Endothelial cell of hepatic sinusoid (primary cell): Measurements from ENCODE around the gene BLACAT1.

Experiments used
- in situ Hi-C: cut with HindIII; loops from 2 replicates; pipeline ENCODE4 v1.10.0; 2017; ENCODE audit warnings: low sequenced_read_pairs

Gene BLACAT1

DNA sequence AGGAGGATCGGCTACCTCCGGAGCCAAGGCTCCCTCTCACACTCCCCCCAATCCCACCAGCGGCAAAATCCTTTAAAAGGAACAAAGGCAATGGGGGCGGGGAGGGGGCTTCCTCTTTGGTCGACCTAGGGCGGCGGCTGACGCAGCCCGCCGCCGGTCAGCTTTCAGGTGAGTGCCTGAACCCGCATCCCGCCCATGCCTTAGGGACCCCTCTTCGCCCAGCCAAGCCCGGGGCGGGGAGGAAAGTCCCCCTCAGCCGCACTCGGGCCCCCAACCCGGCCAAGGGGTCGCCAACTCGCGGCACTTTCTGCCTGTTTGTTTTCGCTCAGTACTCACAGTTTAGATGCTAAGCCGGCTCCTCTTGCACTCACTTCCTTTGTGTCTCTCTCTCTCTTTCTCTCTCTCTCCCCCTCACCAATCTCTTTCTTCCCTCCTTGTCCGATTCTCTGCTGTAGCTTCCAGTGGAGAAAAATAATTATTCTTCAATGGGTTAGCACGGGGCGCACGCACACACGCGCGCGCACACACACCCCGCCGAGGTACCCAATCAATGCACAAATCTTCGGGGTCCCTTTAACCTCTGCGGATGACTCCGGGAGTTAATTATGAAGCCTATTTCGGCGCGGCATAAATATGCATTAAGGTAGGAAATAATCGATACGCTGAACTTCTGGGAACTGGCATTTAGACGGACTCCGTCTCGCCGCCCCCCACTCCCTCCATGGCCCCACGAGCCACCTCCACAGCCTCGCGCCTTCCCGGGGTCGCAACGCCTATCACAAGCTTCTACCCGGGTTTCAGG is at the start of gene BLACAT1:
Gene BLACAT1 (minus strand): TSS at position 465 of the 802 bp plus-strand sequence.
- in situ Hi-C loops, result no loop called here

- in situ Hi-C loops, result no loop called here
Observed at GRCh38 chr1:205505076-205505729, 49.4 kb upstream of the BLACAT1 start.

GRCh38 chr1:205504311-205505075 is 48.6 kb upstream of the BLACAT1 start, which contains the start of gene CDK18:
TSS of gene CDK18 (plus strand) at chr1:205504669. CDS start at chr1:205523168, 18,499 bp downstream.
- in situ Hi-C loops, result loop anchor here (5.0 kb wide), 1 partner anchor 72 kb away; no protein-coding TSS in a partner anchor

DNA sequence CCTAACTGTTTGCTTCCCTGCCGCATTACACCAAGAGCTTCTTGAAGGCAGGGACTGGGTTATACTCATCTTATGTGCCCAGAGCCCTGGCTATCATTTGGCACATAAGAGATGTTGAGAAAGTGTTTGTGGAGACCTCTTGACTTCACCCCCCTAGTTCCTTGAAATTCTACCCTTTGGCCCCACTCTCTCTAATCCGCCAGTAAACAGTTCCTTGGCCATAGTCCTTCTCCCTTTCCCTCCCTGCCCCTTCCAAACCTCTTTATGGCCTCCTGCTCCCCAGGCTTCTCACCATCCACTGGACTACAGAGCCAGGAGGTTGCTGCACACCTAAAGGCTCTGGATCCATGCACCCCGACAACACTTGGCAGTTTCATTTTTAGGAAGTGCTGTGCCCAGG is 47.1 kb upstream of the BLACAT1 start:
- in situ Hi-C loops, result loop anchor here (5.0 kb wide), 1 partner anchor 71 kb away; no protein-coding TSS in a partner anchor

GRCh38 chr1:205502111-205502810 is 46.4 kb upstream of the BLACAT1 start:
- in situ Hi-C loops, result loop anchor here (5.0 kb wide), 1 partner anchor 70 kb away; no protein-coding TSS in a partner anchor

DNA sequence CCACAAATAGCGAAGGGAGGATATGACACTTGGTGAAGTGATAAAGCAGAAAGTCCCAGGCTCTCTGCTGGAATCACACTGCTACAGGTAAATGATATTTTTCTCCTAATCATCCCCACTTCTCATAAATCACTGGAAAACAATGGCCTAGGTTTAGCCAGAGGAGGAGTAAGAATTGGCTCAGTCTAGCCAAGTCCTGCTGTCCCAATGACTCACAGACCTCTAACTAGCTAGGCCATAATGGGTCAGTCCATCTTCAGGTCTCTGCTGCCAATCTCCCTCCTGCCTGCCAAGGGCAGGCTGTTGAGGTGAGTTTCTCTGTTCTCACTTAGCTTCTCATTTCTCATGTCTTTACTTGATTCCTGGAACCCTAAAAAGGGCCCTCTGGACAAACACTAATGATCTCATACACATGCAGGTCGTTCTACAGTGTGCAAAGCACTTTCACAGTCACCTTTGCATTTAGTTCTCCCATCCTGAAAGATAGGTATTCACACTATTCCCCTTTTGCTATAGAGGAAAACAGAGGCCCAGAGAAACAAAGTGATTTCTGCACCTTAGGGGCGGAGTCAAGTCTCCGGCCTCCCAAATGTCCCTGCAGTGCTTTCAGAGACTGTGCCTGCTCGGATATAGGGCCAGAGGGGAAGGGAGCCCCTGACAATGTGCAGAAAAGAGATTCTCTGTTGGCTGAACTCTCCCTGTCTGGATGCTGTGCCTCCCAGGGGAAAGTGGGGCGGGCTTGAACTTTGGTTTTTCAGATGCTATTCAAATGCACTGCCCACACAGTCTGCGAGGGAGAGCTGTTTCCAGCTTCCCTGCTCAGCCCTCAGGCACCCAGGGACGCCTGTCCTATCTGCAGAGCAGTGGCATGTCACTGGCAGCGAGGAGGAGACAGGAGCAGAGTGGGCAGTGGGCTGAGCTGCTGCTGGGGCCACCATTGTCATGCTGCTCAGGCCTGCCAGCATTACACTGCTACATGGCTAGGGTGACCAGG is 44.7 kb upstream of the BLACAT1 start:
- in situ Hi-C loops, result loop anchor here (5.0 kb wide), 1 partner anchor 68 kb away; no protein-coding TSS in a partner anchor

GRCh38 chr1:205499789-205500188 is 43.9 kb upstream of the BLACAT1 start:
- in situ Hi-C loops, result loop anchor here (5.0 kb wide), 1 partner anchor 67 kb away; no protein-coding TSS in a partner anchor

DNA sequence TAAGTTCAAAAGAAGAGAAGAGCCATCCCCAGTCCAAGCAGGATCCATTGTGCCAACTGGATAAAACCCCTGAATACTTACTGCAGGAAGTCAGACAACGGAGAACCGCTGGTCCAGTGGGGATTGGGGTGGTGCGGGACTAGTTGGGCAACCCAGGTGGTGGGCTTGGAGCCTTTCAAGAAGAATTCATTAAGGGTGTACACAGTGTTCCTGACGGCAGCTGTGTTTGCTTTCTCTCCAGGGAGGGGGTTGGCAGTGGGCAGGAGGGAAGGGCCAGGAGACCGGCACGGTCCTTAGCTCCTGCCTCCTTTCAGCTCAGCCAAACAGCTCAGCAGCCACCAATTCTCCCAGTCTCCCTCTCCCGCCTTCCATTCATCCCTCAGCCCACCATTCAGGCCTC is 41.5 kb upstream of the BLACAT1 start:
- in situ Hi-C loops, result no loop called here

DNA sequence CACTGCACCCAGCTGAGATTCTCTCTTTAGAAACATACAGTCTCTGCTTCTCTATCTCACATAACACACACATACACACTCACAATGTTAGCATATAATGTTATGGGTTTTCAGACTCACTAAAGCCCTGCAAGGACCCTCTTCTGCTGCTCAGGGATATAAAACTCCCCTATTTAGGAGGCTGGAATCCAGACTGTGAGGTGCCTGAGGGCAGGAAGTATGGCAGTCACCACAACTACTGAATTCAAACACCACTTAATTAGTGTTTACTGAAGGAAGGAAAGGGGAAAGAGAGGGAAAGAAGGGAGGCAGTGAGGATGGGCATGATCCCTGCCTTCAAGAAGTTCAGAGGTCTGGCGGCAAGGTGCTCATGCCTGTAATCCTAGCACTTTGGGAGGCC is 40.8 kb upstream of the BLACAT1 start:
- in situ Hi-C loops, result no loop called here

DNA sequence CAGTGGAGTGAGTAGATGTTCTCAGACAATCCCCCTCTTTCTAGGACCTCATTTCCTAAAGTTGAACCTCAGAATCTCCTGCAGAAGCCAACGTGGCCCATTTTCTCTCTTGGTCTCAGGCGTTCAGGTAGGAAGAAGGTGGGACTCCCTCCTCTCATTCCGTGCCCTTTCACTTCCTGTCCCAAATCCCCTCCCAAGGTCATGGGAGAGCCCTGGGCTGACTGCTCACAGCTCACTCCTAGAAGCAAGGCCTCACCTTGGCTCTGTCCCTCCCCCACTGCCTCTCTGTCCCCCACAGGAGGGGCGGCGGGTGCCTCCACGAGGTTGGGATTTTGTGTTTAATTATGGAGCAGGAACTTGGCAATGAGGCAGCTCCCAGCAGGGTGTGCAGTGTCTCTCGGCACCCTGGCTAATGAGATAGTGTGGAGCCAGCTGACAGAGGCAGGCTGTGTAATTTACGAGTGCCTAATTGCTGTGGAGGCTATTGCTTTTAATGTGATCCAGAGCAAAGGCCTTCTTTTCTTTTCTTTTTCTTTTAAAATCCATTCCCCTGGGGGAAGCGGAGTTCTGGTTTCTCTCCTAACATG is 39.5 kb upstream of the BLACAT1 start:
- in situ Hi-C loops, result no loop called here

DNA sequence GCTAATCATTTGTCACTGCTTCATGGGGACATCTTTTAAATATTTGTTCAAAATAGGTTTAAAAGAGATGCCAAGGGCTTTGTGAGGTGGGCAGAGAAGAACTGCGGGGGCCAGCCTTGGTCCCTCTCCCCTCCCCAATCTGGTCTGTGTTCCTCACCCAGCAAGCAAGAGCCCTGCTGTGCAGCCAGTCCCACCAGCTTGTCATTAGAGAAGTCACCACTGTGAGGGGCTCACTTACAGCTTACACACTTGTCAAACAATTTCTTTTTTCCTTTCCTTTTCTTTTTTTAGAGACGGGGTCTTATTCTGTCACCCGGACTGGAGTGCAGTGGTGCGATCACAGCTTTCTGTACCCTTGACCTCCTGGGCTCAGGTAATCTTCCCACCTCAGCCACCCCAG is 38.3 kb upstream of the BLACAT1 start:
- in situ Hi-C loops, result no loop called here

DNA sequence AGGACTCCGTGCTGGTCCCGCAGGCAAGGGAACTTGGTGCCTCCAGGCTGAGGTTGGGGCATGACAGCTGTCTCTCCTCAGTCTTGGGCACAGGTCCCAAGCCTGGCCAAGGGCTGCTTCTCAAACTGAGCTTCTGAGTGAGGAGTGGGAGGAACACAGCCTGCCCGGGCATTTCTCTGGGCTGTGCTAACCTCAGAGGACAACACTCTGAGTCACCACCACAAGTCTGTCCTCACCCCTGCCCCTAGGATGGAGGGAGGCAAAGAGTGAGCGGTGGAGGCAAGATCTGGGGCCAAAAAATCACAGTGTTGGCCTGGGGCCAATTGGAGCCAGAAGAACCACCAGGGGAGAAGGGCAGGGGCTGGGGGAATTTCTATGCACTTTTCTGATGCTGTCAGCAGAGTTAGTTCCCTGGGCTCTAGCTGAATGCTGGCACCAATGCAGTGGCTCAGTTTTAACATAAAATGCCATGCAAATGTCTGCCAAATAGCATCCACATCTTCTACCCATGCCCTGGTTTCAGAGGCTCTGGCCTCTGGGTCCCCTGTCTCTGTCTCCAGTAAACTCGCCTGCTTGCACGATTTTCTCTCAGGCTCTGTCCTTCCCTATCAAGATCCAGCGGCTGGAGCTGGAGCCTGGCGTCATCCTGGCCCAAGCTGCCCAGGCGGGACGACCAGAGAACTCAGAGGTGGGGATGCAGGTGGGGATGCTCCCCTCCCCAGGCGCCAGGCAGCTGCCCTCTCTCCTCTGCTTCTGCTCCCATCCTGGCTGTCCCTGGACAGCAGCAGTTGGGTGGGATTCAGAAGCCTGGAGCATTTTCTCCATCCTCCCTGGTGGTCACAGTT is 37.6 kb upstream of the BLACAT1 start:
- in situ Hi-C loops, result no loop called here

GRCh38 chr1:205492774-205493173 is 36.9 kb upstream of the BLACAT1 start:
- in situ Hi-C loops, result no loop called here

DNA sequence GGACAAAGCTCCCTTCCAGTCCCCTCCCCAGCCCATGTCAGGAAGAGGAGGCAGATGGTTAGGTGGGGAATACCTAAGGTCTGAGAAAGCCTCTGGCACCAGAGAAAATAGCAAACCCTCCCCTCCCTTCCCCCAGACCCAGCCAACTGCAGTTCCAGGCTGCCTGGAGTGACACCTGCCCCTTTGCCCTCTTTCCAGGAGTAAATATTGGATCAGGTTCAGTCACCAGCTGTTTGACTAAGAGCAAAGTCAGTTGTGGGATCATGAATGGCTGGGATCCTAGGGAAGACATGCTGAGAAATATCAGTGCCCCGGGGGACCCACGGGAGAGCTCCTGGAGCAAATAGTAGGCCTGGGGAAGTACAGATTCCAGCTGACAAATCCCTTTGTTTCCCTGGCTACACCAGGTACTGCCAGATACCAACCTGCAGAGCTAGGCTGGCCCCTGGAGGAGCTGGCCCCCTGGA is 36.4 kb upstream of the BLACAT1 start:
- in situ Hi-C loops, result no loop called here

DNA sequence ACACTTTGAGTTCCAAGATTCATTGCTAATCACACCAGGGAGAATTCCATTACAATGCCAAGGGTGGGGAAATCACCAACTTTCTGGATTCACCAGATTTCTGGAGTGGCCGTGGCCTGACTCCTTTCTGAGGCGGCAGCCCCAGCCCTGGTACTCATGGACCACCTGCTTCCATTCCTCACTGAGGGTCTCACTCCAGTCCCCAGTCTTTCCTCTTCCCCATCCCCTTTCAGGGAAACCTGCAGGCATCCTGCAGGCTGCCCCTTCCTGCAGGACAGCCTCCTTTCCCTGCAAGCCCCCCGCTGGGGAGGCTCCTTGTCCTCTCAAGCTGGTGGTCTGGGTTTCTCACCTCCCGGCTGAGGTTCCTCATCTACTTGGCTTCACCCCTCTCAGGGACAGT is 35.9 kb upstream of the BLACAT1 start:
- in situ Hi-C loops, result no loop called here

GRCh38 chr1:205488074-205488723 is 32.4 kb upstream of the BLACAT1 start:
- in situ Hi-C loops, result no loop called here

GRCh38 chr1:205486258-205486657 is 30.4 kb upstream of the BLACAT1 start:
- in situ Hi-C loops, result no loop called here
